AG10803 (cell line): ENCODE results near the gene ANKRD9.
"Not testable (repeated sequence)": the region's sequence is repeated elsewhere in the genome, so short reads cannot be mapped to it uniquely, and the experiment has no call there.

Source experiments
- DNase-seq: peaks from one replicate; pipeline ENCODE4 v3.0.0; 2010; ENCODE audit warnings: low read depth
- H3K4me3 ChIP-seq: 2 replicates; pipeline ENCODE4 v1.5.1; 2011; ENCODE audit warnings: mild to moderate bottlenecking, low read length, control low read depth
- CTCF ChIP-seq: conservative IDR thresholded peaks from 2 replicates; pipeline ENCODE4 v1.5.1; 2011; ENCODE audit warnings: mild to moderate bottlenecking, low read length, control low read depth, inconsistent platforms

ANKRD9 gene

GRCh38 chr14:102551995-102552705, 42.6 kb upstream of the ANKRD9 start:
- DNase-seq, result peak; percentile 20
- no peak overlapping the region for H3K4me3 ChIP-seq
- no peak for TF ChIP-seq CTCF

GRCh38 chr14:102550927-102551401, 41.4 kb upstream of the ANKRD9 start:
- not testable (repeated sequence) for DNase-seq, H3K4me3 ChIP-seq

GRCh38 chr14:102548616-102549240, 39.2 kb upstream of the ANKRD9 start:
- no peak overlapping the region for H3K4me3 ChIP-seq
- no peak for TF ChIP-seq CTCF

GRCh38 chr14:102545461-102546265, 36.1 kb upstream of the ANKRD9 start:
- DNase-seq, result peak; percentile 74
- peak; percentile 21 for TF ChIP-seq CTCF
- peak overlapping the region; percentile 9; the same call in 1 of the 2 replicates for H3K4me3 ChIP-seq

More at GRCh38 chr14:102548616-102549240, 39.2 kb upstream of the ANKRD9 start:
- DNase-seq, result no peak

- no peak overlapping the region for H3K4me3 ChIP-seq
- no peak for TF ChIP-seq CTCF
- no peak for DNase-seq
Observed at GRCh38 chr14:102544747-102545460, 35.3 kb upstream of the ANKRD9 start.

GRCh38 chr14:102544046-102544746, 34.6 kb upstream of the ANKRD9 start:
- H3K4me3 ChIP-seq, result no peak overlapping the region
- TF ChIP-seq CTCF, result no peak
- no peak for DNase-seq

GRCh38 chr14:102541771-102542170, 32.2 kb upstream of the ANKRD9 start:
- DNase-seq, result no peak
- no peak overlapping the region for H3K4me3 ChIP-seq
- no peak for TF ChIP-seq CTCF

- DNase-seq, H3K4me3 ChIP-seq: not testable (repeated sequence)
Observed at GRCh38 chr14:102541029-102541491, 31.5 kb upstream of the ANKRD9 start.
